Trophoblast cell (in vitro differentiated cells and primary cell): ENCODE results near the gene ANKRD34B.

Experiments
- DNase-seq, 2 donors: peaks; one replicate each; pipeline ENCODE4 v3.0.0-alpha.2; 2016
- H2AFZ ChIP-seq: 2 replicates; pipeline ENCODE4 v1.6.1; 2013; ENCODE audit warnings: low read length, moderate library complexity, mild to moderate bottlenecking; ENCODE audit not compliant: insufficient read depth, poor library complexity
- H2AK5ac ChIP-seq: 2 replicates; pipeline ENCODE4 v1.6.1; 2013; ENCODE audit warnings: mild to moderate bottlenecking, low read length
- H2BK120ac ChIP-seq: 2 replicates; pipeline ENCODE4 v1.6.1; 2013; ENCODE audit warnings: low read length, mild to moderate bottlenecking, moderate library complexity; ENCODE audit not compliant: insufficient read depth, poor library complexity
- H2BK12ac ChIP-seq: 2 replicates; pipeline ENCODE4 v1.6.1; 2013; ENCODE audit warnings: mild to moderate bottlenecking, low read length, moderate library complexity
- H2BK5ac ChIP-seq: 2 replicates; pipeline ENCODE4 v1.6.1; 2013; ENCODE audit warnings: low read length, low read depth, moderate library complexity, mild to moderate bottlenecking; ENCODE audit not compliant: poor library complexity
- H3K14ac ChIP-seq: 2 replicates; pipeline ENCODE4 v1.6.1; 2013; ENCODE audit warnings: mild to moderate bottlenecking, low read length
- H3K18ac ChIP-seq: 2 replicates; pipeline ENCODE4 v1.6.1; 2013; ENCODE audit warnings: mild to moderate bottlenecking, low read length
- H3K23ac ChIP-seq: 2 replicates; pipeline ENCODE4 v1.6.1; 2013; ENCODE audit warnings: low read length
- H3K27ac ChIP-seq: 2 replicates; pipeline ENCODE4 v1.5.1; 2013; ENCODE audit warnings: low read depth, mild to moderate bottlenecking, inconsistent platforms, low read length, moderate library complexity
- H3K27me3 ChIP-seq: 2 replicates; pipeline ENCODE4 v1.6.1; 2013; ENCODE audit warnings: inconsistent platforms, mild to moderate bottlenecking, low read length, moderate library complexity; ENCODE audit not compliant: insufficient read depth
- H3K36me3 ChIP-seq, 2 experiments: 1 replicate in 1 of 2; 2 replicates in 1 of 2; pipeline ENCODE4 v1.6.1; 2013; ENCODE audit warnings: low read length in 2 of 2, mild to moderate bottlenecking in 2 of 2, moderate library complexity in 1 of 2; ENCODE audit not compliant: insufficient read depth in 2 of 2, control insufficient read depth in 1 of 2
- H3K4ac ChIP-seq: 2 replicates; pipeline ENCODE4 v1.6.1; 2013; ENCODE audit warnings: low read depth, mild to moderate bottlenecking, low read length, moderate library complexity
- H3K4me1 ChIP-seq, 2 experiments: 1 replicate in 1 of 2; 2 replicates in 1 of 2; pipeline ENCODE4 v1.6.1; 2013; ENCODE audit warnings: low read length in 2 of 2, mild to moderate bottlenecking in 2 of 2, moderate library complexity in 1 of 2; ENCODE audit not compliant: insufficient read depth in 2 of 2, control insufficient read depth in 1 of 2
- H3K4me2 ChIP-seq: 2 replicates; pipeline ENCODE4 v1.6.1; 2013; ENCODE audit warnings: inconsistent platforms, mild to moderate bottlenecking, low read length, moderate library complexity
- H3K4me3 ChIP-seq: 2 replicates; pipeline ENCODE4 v1.5.1; 2013; ENCODE audit warnings: mild to moderate bottlenecking, low read depth, low read length, inconsistent platforms
- H3K79me1 ChIP-seq: one replicate; pipeline ENCODE4 v1.6.1; 2013; ENCODE audit warnings: low read length
- H3K79me2 ChIP-seq: 2 replicates; pipeline ENCODE4 v1.6.1; 2013; ENCODE audit warnings: low read length, mild to moderate bottlenecking; ENCODE audit not compliant: control insufficient read depth, insufficient read depth, poor library complexity
- H3K9ac ChIP-seq: 2 replicates; pipeline ENCODE4 v1.6.1; 2013; ENCODE audit warnings: mild to moderate bottlenecking, low read length
- H3K9me3 ChIP-seq: 2 replicates; pipeline ENCODE4 v1.6.1; 2013; ENCODE audit warnings: low read depth, mild to moderate bottlenecking, control low read depth, inconsistent platforms, low read length; ENCODE audit not compliant: insufficient read depth
- H4K12ac ChIP-seq: 2 replicates; pipeline ENCODE4 v1.6.1; 2013; ENCODE audit warnings: low read depth, mild to moderate bottlenecking, low read length, moderate library complexity
- H4K8ac ChIP-seq: 2 replicates; pipeline ENCODE4 v1.6.1; 2013; ENCODE audit warnings: low read depth, mild to moderate bottlenecking, low read length, moderate library complexity
- H4K91ac ChIP-seq: one replicate; pipeline ENCODE4 v1.6.1; 2013; ENCODE audit warnings: low read depth, mild to moderate bottlenecking, low read length, moderate library complexity
- WGBS: extraction: QIAGEN DNeasy Blood & Tissue Kit; methylation state at CpG from one replicate; pipeline ENCODE4 v1.1.7; 2013; ENCODE audit warnings: missing lambda C conversion rate; ENCODE audit not compliant: insufficient read length, insufficient coverage; ENCODE audit errors: extremely low coverage; 5-methylcytosine and 5-hydroxymethylcytosine counted together

The ANKRD34B gene

DNA sequence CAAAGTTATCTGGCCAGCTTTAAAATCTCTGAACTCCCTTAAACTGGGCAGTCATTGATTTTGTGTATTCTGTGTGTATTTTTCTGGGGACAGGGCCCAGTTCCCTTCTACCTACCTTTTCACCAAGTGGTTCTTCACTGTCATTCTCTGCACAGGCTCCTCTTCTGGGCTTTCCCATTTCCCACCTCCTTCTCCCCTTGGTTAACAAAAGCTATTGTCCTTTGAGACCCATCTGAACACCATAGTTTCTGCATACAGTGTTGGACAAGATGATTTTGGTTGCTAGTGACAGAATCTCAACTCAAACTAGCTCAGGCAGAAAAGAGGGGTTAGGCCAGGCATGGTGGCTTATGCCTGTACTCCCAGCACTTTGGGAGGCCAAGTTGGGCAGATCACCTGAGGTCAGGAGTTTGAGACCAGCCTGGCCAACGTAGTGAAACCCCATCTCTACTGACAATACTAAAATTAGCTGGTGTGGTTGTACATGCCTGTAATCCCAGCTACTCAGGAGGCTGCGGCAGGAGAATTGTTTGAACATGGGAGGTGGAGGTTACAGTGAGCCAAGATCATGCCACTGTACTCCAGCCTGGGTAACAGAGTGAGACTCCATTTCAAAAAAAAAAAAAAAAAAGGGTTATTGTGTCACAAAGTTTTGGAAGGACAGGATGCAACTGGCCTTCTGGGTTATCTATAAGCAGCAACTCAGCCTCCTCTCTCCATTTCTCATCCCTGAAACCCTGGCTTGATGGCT lies 31.0 kb upstream of the ANKRD34B start:
- Histone ChIP-seq H3K18ac (no peak overlapping the region), H3K79me2 (no peaks in the 10 kb centered on the region), H3K27ac (no peak overlapping the region), H2BK5ac (no peak overlapping the region), H3K4me1 (no peaks in the 10 kb centered on the region), H2AFZ (no peak overlapping the region), H3K4me3 (no peak overlapping the region), H3K27me3 (no peaks in the 10 kb centered on the region), H3K36me3 (no peaks in the 10 kb centered on the region), H3K9ac (no peak overlapping the region), H2BK120ac (no peak overlapping the region), H2BK12ac (no peak overlapping the region), H3K9me3 (no peaks in the 10 kb centered on the region), H3K79me1 (no peaks in the 10 kb centered on the region), H3K4ac (no peak overlapping the region), H4K12ac (no peak overlapping the region), H3K14ac (no peak overlapping the region), H3K23ac (no peak overlapping the region), H2AK5ac (no peak overlapping the region), H4K91ac (no peak overlapping the region), H3K4me2 (no peak overlapping the region), H4K8ac (no peak overlapping the region)
- WGBS, result no CpG with 5 or more reads among the region's 2 CpGs
- DNase-seq, result no peak

DNA sequence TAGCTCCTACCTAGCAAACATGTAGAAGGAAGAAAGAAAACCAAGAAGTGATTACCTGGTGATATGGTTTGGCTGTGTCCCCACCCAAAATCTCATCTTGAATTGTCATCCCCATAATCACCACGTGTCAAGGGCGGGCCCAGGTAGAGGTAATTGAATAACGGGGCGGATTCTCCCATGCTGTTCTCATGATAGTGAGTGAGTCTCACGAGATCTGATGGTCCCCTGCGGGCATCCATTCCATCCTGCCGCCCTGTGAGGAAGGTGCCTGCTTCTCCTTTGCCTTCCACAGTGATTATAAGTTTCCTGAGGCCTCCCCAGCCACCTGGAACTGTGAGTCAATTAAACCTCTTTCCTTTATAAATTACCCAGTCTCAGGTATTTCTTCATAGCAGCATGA lies 27.4 kb upstream of the ANKRD34B start:
- DNase-seq, result no peak
- Histone ChIP-seq H3K9me3 (no peaks in the 10 kb centered on the region), H3K4me1 (no peaks in the 10 kb centered on the region), H3K9ac (no peak overlapping the region), H3K4me2 (no peak overlapping the region), H4K91ac (no peak overlapping the region), H4K8ac (no peak overlapping the region), H2AFZ (no peak overlapping the region), H2AK5ac (no peak overlapping the region), H3K14ac (no peak overlapping the region), H3K27me3 (no peaks in the 10 kb centered on the region), H2BK5ac (no peak overlapping the region), H3K79me1 (no peaks in the 10 kb centered on the region), H3K79me2 (no peaks in the 10 kb centered on the region), H2BK12ac (no peak overlapping the region), H3K4ac (no peak overlapping the region), H2BK120ac (no peak overlapping the region), H3K23ac (no peak overlapping the region), H3K4me3 (no peak overlapping the region), H3K18ac (no peak overlapping the region), H4K12ac (no peak overlapping the region), H3K27ac (no peak overlapping the region), H3K36me3 (no peaks in the 10 kb centered on the region)
- WGBS, result no CpG with 5 or more reads among the region's 7 CpGs

DNA sequence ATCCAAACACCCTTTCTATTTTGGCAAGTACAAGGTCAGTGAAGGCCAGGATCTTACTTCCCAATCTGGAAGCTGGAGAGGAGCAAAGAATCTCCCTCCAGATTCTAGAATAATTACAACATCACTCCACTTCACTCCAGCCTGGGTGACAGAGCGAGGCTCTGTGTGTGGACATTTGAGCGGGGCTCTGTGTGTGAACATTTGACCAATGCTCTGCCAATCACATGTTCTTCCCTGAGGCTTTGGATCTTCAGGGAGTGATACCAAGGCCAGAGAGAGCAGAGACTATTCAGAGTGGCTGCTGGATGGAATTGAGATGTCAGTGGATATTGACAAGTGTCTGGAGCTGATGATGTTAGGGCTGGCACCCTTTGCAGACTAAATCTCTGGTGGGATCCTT lies 24.7 kb upstream of the ANKRD34B start:
- no peak overlapping the region for H3K27ac ChIP-seq

DNA sequence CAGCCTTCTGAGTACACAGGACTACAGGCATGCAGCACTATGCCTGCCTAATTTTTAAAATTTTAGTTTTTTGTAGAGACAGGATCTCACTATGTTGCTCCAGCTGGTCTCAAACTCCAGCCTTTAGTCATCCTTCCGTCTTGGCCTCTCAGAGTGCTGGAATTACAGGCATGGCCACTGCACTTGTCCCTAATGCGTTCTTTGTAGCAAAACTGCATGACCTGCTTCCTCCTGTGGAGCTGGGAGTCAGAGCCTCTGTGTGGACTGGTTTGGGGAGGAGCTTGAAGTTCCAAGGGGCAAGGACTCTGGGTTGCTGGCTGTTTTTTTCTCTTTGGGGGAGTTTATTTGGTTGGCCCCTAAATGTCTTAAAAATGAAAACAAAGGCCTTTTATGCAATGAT lies 22.7 kb upstream of the ANKRD34B start:
- Histone ChIP-seq H3K4ac (no peak overlapping the region), H4K12ac (no peak overlapping the region), H3K27ac (no peak overlapping the region), H2BK5ac (no peak overlapping the region), H3K14ac (no peak overlapping the region), H4K8ac (no peak overlapping the region), H2AK5ac (no peak overlapping the region), H3K36me3 (no peaks in the 10 kb centered on the region), H2BK12ac (no peak overlapping the region), H4K91ac (no peak overlapping the region), H3K9ac (no peak overlapping the region), H3K9me3 (peaks cover 2% of the 10 kb centered on the region), H3K79me1 (no peaks in the 10 kb centered on the region), H3K23ac (no peak overlapping the region), H3K18ac (no peak overlapping the region), H2AFZ (no peak overlapping the region), H3K79me2 (no peaks in the 10 kb centered on the region), H3K4me1 (no peaks in the 10 kb centered on the region), H3K4me2 (no peak overlapping the region), H3K4me3 (no peak overlapping the region), H3K27me3 (no peaks in the 10 kb centered on the region), H2BK120ac (no peak overlapping the region)
- no CpG with 5 or more reads among the region's 2 CpGs for WGBS
- no peak for DNase-seq

More for the DNA sequence above, 24.7 kb upstream of the ANKRD34B start:
- Histone ChIP-seq H3K14ac (no peak overlapping the region), H3K18ac (no peak overlapping the region), H2BK12ac (no peak overlapping the region), H2AFZ (no peak overlapping the region), H3K4me1 (no peaks in the 10 kb centered on the region), H3K79me1 (no peaks in the 10 kb centered on the region), H3K4ac (no peak overlapping the region), H4K8ac (no peak overlapping the region), H3K79me2 (no peaks in the 10 kb centered on the region), H2BK120ac (no peak overlapping the region), H3K9me3 (peaks cover 2% of the 10 kb centered on the region), H3K36me3 (no peaks in the 10 kb centered on the region), H3K4me3 (no peak overlapping the region), H2BK5ac (no peak overlapping the region), H4K91ac (no peak overlapping the region), H3K4me2 (no peak overlapping the region), H4K12ac (no peak overlapping the region), H3K23ac (no peak overlapping the region), H3K27me3 (no peaks in the 10 kb centered on the region), H3K9ac (no peak overlapping the region), H2AK5ac (no peak overlapping the region)
- WGBS, result no CpG with 5 or more reads among the region's 2 CpGs
- no peak for DNase-seq
